ENCODE results near the gene WNT6. TPM values are rescaled to one million over a fixed set of nuclear protein-coding genes. Genes with fewer than 3 reads are reported as not detected.

WNT6 gene
- total and polyA plus RNA-seq, 10 of the 15 experiments (the other 5 are each of a cell fraction or from before 2014, with no cell fraction given), result 0.11 to 0.44 (median 0.22) TPM; not detected in 5

GRCh38 chr2:218888341-218888740 is 28.7 kb downstream of the WNT6 start:
- peaks cover 0 to 12% of the 10 kb centered on the region in 2 experiments; a peak in 3 of 4 replicates for H3K36me3 ChIP-seq (ENCODE audit: control insufficient read depth in 2 of 2, insufficient read depth in 2 of 2, low read length in 1 of 2)
- H3K9me3 ChIP-seq (replicated peaks; ENCODE audit: control insufficient read depth, insufficient read depth, low read length), result no peaks in the 10 kb centered on the region
- no peaks in the 10 kb centered on the region for H4K20me1 ChIP-seq (ENCODE audit: control insufficient read depth, insufficient read depth)
- no peaks in the 10 kb centered on the region for H3K27me3 ChIP-seq (replicated peaks in 1 of 2; ENCODE audit: control insufficient read depth in 2 of 2, insufficient read depth in 2 of 2, low read length in 1 of 2)
- no peak overlapping the region for H3K4me2 ChIP-seq (ENCODE audit: control insufficient read depth, insufficient read depth)
- no peak overlapping the region for H3K4me3 ChIP-seq
- DNase-seq (ENCODE audit: low read depth, low spot score) (no peak), ATAC-seq (no peak), FAIRE-seq (no peak)
- peak overlapping the region; percentile 86 for H3K27ac ChIP-seq (ENCODE audit: control insufficient read depth, insufficient read depth)
- ChIA-PET SMC1A (ENCODE audit: uncharacterized antibody, unreplicated experiment) (interaction anchor here (1.5 to 15.8 kb wide), 3 partner anchors 8 to 269 kb away, joined by 4 to 780 read pairs (median 36); no protein-coding TSS in a partner anchor), RAD21 (ENCODE audit: unreplicated experiment) (interaction anchor here (1.5 to 16.0 kb wide), 3 partner anchors 7 to 13 kb away, joined by 9 to 871 read pairs (median 43); no protein-coding TSS in a partner anchor), POLR2A (interaction anchor here (0.6 to 4.6 kb wide), 3 partner anchors 7 to 38 kb away, joined by 4 to 154 read pairs (median 31); no protein-coding TSS in a partner anchor), CTCF (interaction anchor here (0.6 to 21.9 kb wide), 3 partner anchors 11 to 406 kb away, joined by 3 to 1364 read pairs (median 40); no protein-coding TSS in a partner anchor)
- 97% methylated on average over 5 of the region's 5 CpGs for WGBS (ENCODE audit: insufficient coverage, insufficient replicate concordance, low lambda C conversion rate, missing lambda C conversion rate)
- in situ Hi-C loops (cut with MboI) (no loop called here), intact Hi-C loops (cut with micrococcal nuclease; ENCODE audit: unreplicated experiment) (no loop called here)
- no peak overlapping the region for H2AFZ ChIP-seq (ENCODE audit: control insufficient read depth, low read depth, low read length)
- no TSS peak for BruUV-seq (replicated peaks)
- peaks cover 52% of the 10 kb centered on the region for H3K4me1 ChIP-seq (ENCODE audit: control insufficient read depth, insufficient read depth, low read length)
- no peak for TF ChIP-seq CREM (IDR thresholded peaks at IDR 0.05; ENCODE audit: low read depth)
- no peak for TF ChIP-seq ZSCAN29 (IDR thresholded peaks at IDR 0.05)
- TF ChIP-seq POLR2A (IDR thresholded peaks at IDR 0.05; ENCODE audit: low read depth, low read length), result no peak
- TF ChIP-seq BCLAF1 (IDR thresholded peaks at IDR 0.05), result no peak
- TF ChIP-seq JUND (IDR thresholded peaks at IDR 0.05; ENCODE audit: low read depth, low read length), result no peak
- no peak for TF ChIP-seq ESRRA (IDR thresholded peaks at IDR 0.05; ENCODE audit: low read length)
- TF ChIP-seq SMAD5 (IDR thresholded peaks at IDR 0.05; ENCODE audit: low read depth), result no peak
- TF ChIP-seq CHD2 (IDR thresholded peaks at IDR 0.05; ENCODE audit: borderline replicate concordance, low read depth, low read length), result no peak
- TF ChIP-seq CBX5 (IDR thresholded peaks at IDR 0.05; ENCODE audit: low read depth), result no peak
- peaks cover 37% of the 10 kb centered on the region for H3K79me2 ChIP-seq (ENCODE audit: control insufficient read depth, insufficient read depth, low read length)
- H3K9ac ChIP-seq (ENCODE audit: control insufficient read depth, insufficient read depth, low read length), result no peak overlapping the region; the same call in 1 of the 2 replicates
